ENCODE measurements around the gene SPRN. TPM values are rescaled to one million over a fixed set of nuclear protein-coding genes. Genes with fewer than 3 reads are reported as not detected.

Gene SPRN
- total and polyA plus RNA-seq, 2 of the 4 experiments (the other 2 are of a cell fraction) = 0.36 to 2.3 TPM

DNA sequence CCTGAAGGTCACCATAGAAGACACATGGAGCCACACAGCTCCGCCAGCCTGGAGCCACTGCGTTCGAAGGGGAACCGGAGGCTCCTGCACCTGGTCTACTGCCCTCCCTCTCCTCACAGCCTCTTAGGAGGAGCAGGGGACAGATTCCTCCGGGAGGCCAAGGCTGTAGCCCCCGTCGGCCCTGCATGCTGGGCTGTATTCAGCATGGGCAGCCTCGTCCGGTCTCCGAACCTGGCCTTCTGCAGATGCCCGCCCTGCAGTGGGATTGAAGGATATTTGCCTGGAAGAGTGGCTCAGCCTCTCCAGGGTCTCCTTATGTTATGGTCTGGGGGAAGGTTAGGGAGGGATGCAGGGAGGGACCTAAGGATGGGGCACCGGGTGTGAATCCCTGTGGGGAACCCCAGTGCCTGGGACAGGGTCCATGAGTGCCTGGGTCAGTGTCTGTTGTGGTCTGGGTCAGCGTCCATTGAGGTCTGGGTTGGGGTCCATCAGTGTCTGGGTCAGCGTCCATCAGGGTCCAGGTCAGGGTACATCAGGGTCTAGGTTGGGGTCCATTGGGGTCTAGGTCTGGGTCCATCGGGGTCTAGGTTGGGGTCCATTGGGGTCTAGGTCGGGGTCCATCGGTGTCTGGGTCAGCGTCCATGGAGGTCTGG is 16.3 kb upstream of the SPRN start:
- no peaks in the 10 kb centered on the region for H3K4me1 ChIP-seq (ENCODE audit: control insufficient read depth, insufficient read depth, low read length)
- no peak overlapping the region for H3K23ac ChIP-seq (ENCODE audit: low read depth, low read length)
- dilution Hi-C loops (cut with HindIII; ENCODE audit: low sequenced_read_pairs, unreplicated experiment) (no loop called here), in situ Hi-C loops (cut with MboI; ENCODE audit: low sequenced_read_pairs) (no loop called here), intact Hi-C loops (cut with micrococcal nuclease) (no loop called here)
- no peak overlapping the region for H2BK5ac ChIP-seq (ENCODE audit: low read depth, low read length, poor library complexity, severe bottlenecking)
- TF ChIP-seq, protein P1, sequence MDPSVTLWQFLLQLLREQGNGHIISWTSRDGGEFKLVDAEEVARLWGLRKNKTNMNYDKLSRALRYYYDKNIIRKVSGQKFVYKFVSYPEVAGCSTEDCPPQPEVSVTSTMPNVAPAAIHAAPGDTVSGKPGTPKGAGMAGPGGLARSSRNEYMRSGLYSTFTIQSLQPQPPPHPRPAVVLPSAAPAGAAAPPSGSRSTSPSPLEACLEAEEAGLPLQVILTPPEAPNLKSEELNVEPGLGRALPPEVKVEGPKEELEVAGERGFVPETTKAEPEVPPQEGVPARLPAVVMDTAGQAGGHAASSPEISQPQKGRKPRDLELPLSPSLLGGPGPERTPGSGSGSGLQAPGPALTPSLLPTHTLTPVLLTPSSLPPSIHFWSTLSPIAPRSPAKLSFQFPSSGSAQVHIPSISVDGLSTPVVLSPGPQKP (IDR thresholded peaks at IDR 0.05; ENCODE audit: borderline replicate concordance, low read depth, low read length) = no peak
- TF ChIP-seq, protein P2, sequence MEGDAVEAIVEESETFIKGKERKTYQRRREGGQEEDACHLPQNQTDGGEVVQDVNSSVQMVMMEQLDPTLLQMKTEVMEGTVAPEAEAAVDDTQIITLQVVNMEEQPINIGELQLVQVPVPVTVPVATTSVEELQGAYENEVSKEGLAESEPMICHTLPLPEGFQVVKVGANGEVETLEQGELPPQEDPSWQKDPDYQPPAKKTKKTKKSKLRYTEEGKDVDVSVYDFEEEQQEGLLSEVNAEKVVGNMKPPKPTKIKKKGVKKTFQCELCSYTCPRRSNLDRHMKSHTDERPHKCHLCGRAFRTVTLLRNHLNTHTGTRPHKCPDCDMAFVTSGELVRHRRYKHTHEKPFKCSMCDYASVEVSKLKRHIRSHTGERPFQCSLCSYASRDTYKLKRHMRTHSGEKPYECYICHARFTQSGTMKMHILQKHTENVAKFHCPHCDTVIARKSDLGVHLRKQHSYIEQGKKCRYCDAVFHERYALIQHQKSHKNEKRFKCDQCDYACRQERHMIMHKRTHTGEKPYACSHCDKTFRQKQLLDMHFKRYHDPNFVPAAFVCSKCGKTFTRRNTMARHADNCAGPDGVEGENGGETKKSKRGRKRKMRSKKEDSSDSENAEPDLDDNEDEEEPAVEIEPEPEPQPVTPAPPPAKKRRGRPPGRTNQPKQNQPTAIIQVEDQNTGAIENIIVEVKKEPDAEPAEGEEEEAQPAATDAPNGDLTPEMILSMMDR (conservative IDR thresholded peaks at IDR 0.05; ENCODE audit: low read depth, low read length) = no peak
- TF ChIP-seq FOS (IDR thresholded peaks at IDR 0.05; ENCODE audit: low read depth, low read length) (no peak), RCOR1 (IDR thresholded peaks at IDR 0.05; ENCODE audit: insufficient replicate concordance, low read length) (no peak), CHD1 (IDR thresholded peaks at IDR 0.05; ENCODE audit: low read depth, low read length) (no peak), POLR2A (IDR thresholded peaks at IDR 0.05; ENCODE audit: low read depth, low read length) (no peak), RFX5 (IDR thresholded peaks at IDR 0.05; ENCODE audit: low read depth, low read length) (no peak), SMC3 (IDR thresholded peaks at IDR 0.05; ENCODE audit: low read depth, low read length) (no peak), CEBPB (IDR thresholded peaks at IDR 0.05; ENCODE audit: low read depth, low read length) (no peak), NFE2L2 (IDR thresholded peaks at IDR 0.05; ENCODE audit: low read depth, low read length) (no peak)
- ChIA-PET CTCF (interaction anchor here (0.7 kb wide), 1 partner anchor 22 kb away, joined by 3 read pairs; no protein-coding TSS in a partner anchor), POLR2A (ENCODE audit: unreplicated experiment) (no interaction called here)
- no peak overlapping the region for H4K5ac ChIP-seq (ENCODE audit: low read depth, low read length)
- H3K4me2 ChIP-seq (ENCODE audit: low read depth, low read length) = no peak overlapping the region
- peaks cover 4% of the 10 kb centered on the region; the same call in 1 of the 2 replicates for H3K9me3 ChIP-seq (ENCODE audit: control insufficient read depth, insufficient read depth, low read length)
- H3K9me1 ChIP-seq (ENCODE audit: insufficient read depth, low read length) = no peaks in the 10 kb centered on the region; the same call in 1 of the 2 replicates
- H3K27ac ChIP-seq (ENCODE audit: insufficient read depth, low read length) = no peak overlapping the region
- no peaks in the 10 kb centered on the region for H3K36me3 ChIP-seq (ENCODE audit: control insufficient read depth, insufficient read depth, low read length)
- no peak overlapping the region for H2BK15ac ChIP-seq (ENCODE audit: low read depth, low read length)
- no peak for DNase-seq
- no peak overlapping the region for H4K91ac ChIP-seq (ENCODE audit: insufficient read depth, low read depth, low read length)
- H3K4ac ChIP-seq (ENCODE audit: low read depth, low read length) = no peak overlapping the region
- no peak overlapping the region for H3K18ac ChIP-seq (ENCODE audit: low read depth, low read length)
- H3K9ac ChIP-seq (ENCODE audit: low read depth, low read length) = no peak overlapping the region
- no TSS peak for BruUV-seq (replicated peaks)
- H3K14ac ChIP-seq (replicated peaks; ENCODE audit: low read depth, low read length) = no peak overlapping the region
- H2BK120ac ChIP-seq (ENCODE audit: low read depth, low read length) = no peak overlapping the region
- H4K8ac ChIP-seq (ENCODE audit: low read depth in 2 of 2, low read length in 2 of 2) = no peak overlapping the region
- 100% methylated on average over 2 of the region's 18 CpGs; no CpG with 5 or more reads in 1 of the 2 experiments for WGBS, 2 experiments (ENCODE audit: extremely low coverage in 2 of 2, insufficient read length in 1 of 2)
- no peaks in the 10 kb centered on the region for H3K79me1 ChIP-seq (ENCODE audit: low read depth in 1 of 2, low read length in 2 of 2)
- no peaks in the 10 kb centered on the region for H3K27me3 ChIP-seq (ENCODE audit: control insufficient read depth, insufficient read depth, low read length)
- H2AK5ac ChIP-seq (ENCODE audit: low read depth, low read length) = no peak overlapping the region
- no peak overlapping the region for H2BK20ac ChIP-seq (ENCODE audit: low read depth, low read length)
- no peak overlapping the region for H3K56ac ChIP-seq (ENCODE audit: extremely low read depth, insufficient read depth, low read length)
- no peak for ATAC-seq (ENCODE audit: low read depth)
- no peaks in the 10 kb centered on the region for H4K20me1 ChIP-seq (ENCODE audit: insufficient read depth, low read length)
- no peak overlapping the region for H2AFZ ChIP-seq (replicated peaks; ENCODE audit: low read length, poor library complexity)
- H2AK9ac ChIP-seq (replicated peaks; ENCODE audit: low read depth, low read length, poor library complexity) = no peak overlapping the region
- no peak overlapping the region for H3K4me3 ChIP-seq (ENCODE audit: insufficient read depth, low read depth, low read length)

Measured in IMR-90 (cell line).